Esophagus muscularis mucosa (tissue), 4 donors: ENCODE measurements around the gene PDS5A. TPM values are rescaled to one million over a fixed set of nuclear protein-coding genes. Genes with fewer than 3 reads are reported as not detected.
"Not testable (repeated sequence)": the region's sequence is repeated elsewhere in the genome, so short reads cannot be mapped to it uniquely, and the experiment has no call there.

Experiments used
- DNase-seq: peaks from one replicate; pipeline ENCODE4 v3.0.0-alpha.2; 2017; ENCODE audit errors: extremely low spot score
- H3K27ac ChIP-seq, 4 donors: fragments of 200-600 bp; sonication (generic); replicated peaks in 1 of 4; 1 replicate in 3 of 4; 2 replicates in 1 of 4; pipeline ENCODE4 v1.5.1; 2016 to 2019; ENCODE audit warnings: mild to moderate bottlenecking in 1 of 4
- H3K27me3 ChIP-seq, 4 donors: fragments of 200-600 bp; sonication (generic); one replicate each; pipeline versions ENCODE4 v1.5.1 to v1.6.0; 2016 to 2019
- H3K36me3 ChIP-seq, 4 donors: fragments of 200-600 bp; sonication (generic); one replicate each; pipeline ENCODE4 v1.5.1; 2016 to 2019
- H3K4me1 ChIP-seq, 4 donors: fragments of 200-600 bp; sonication (generic); one replicate each; pipeline ENCODE4 v1.5.1; 2016 to 2019
- H3K4me3 ChIP-seq, 4 donors: fragments of 200-600 bp; sonication (generic); 1 replicate in 2 of 4; 2 replicates in 2 of 4; pipeline ENCODE4 v1.5.1; 2016 to 2019; ENCODE audit warnings: mild to moderate bottlenecking in 4 of 4, moderate library complexity in 1 of 4
- H3K9me3 ChIP-seq, 4 donors: fragments of 200-600 bp; sonication (generic); 1 replicate in 3 of 4; 2 replicates in 1 of 4; pipeline ENCODE4 v1.5.1; 2016 to 2019
- EP300 ChIP-seq: sonication (generic); formaldehyde crosslinking; IDR thresholded peaks from one replicate; pipeline ENCODE4 v1.6.1; 2017; ENCODE audit warnings: antibody characterized with exemption
- POLR2A ChIP-seq: fragments of 450-650 bp; IDR thresholded peaks from one replicate; pipeline ENCODE4 v1.6.1; 2017; ENCODE audit warnings: antibody characterized with exemption, moderate library complexity, mild to moderate bottlenecking, low read depth
- POLR2AphosphoS5 ChIP-seq, 2 donors: sonication (generic); formaldehyde crosslinking; IDR thresholded peaks; one replicate each; pipeline ENCODE4 v1.6.1; 2017; ENCODE audit warnings: antibody characterized with exemption in 2 of 2
- WGBS: methylation state at CpG from one replicate; pipeline ENCODE4 v1.1.5; 2018; 5-methylcytosine and 5-hydroxymethylcytosine counted together
- intact Hi-C: fragments of 100-400 bp; cut with DNase I; formaldehyde crosslinking; loops from one replicate; pipeline ENCODE4 v1.15.1; 2023
- total RNA-seq, 4 donors: library from RNA; depleted of rRNA; stranded (reverse); fragments of >200 nt; gene quantifications; one replicate each; pipeline versions ENCODE4 v1.1.0 to v1.2.1, GENCODE V29; 2016
- TF ChIP-seq, protein P1 (sequence below), 3 experiments: fragments of 200-600 bp in 2 of 3; fragments of 450-650 bp in 1 of 3; sonication (generic) in 2 of 3; IDR thresholded peaks; one replicate each; pipeline ENCODE4 v1.5.1; 2017 to 2019; ENCODE audit warnings: antibody characterized with exemption in 3 of 3, mild to moderate bottlenecking in 2 of 3, moderate library complexity in 1 of 3

PDS5A gene
- total RNA-seq, 4 donors from 2014 or later = 48.2 to 56.1 (median 51.3) TPM

DNA sequence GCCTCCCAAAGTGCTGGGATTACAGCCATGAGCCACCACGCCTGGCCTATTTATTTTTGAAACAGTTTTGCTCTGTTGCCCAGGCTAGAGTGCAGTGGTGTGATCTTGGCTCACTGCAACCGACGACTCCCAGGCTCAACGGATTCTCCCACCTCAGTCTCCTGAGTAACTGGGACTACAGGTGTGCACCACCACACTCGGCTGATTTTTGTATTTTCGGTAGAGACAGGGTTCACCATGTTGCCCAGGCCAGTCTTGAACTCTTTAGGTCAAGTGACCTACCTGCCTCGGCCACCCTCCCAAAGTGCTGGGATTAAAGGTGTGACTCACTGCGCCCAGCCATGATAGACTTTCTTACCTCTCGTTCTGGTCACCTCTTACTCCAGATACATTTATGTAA, 155.8 kb downstream of the PDS5A start:
- intact Hi-C loops = loop anchor here (10.0 kb wide), 1 partner anchor 127 kb away; the partner anchor contains the start of gene UBE2K
- no peak for DNase-seq
- H3K4me3 ChIP-seq = no peak overlapping the region
- H3K9me3 ChIP-seq = no peaks in the 10 kb centered on the region
- TF ChIP-seq, protein P1, sequence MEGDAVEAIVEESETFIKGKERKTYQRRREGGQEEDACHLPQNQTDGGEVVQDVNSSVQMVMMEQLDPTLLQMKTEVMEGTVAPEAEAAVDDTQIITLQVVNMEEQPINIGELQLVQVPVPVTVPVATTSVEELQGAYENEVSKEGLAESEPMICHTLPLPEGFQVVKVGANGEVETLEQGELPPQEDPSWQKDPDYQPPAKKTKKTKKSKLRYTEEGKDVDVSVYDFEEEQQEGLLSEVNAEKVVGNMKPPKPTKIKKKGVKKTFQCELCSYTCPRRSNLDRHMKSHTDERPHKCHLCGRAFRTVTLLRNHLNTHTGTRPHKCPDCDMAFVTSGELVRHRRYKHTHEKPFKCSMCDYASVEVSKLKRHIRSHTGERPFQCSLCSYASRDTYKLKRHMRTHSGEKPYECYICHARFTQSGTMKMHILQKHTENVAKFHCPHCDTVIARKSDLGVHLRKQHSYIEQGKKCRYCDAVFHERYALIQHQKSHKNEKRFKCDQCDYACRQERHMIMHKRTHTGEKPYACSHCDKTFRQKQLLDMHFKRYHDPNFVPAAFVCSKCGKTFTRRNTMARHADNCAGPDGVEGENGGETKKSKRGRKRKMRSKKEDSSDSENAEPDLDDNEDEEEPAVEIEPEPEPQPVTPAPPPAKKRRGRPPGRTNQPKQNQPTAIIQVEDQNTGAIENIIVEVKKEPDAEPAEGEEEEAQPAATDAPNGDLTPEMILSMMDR (IDR thresholded peaks at IDR 0.05) = no peak
- TF ChIP-seq EP300 (no peak), POLR2AphosphoS5 (IDR thresholded peaks at IDR 0.05) (no peak), POLR2A (no peak)
- no peaks in the 10 kb centered on the region for H3K27me3 ChIP-seq
- H3K36me3 ChIP-seq = peaks cover 2 to 32% (median 16%) of the 10 kb centered on the region in 4 donors
- 91% methylated on average over 9 of the region's 9 CpGs for WGBS
- H3K4me1 ChIP-seq = peaks cover 0 to 7% (median 2%) of the 10 kb centered on the region in 4 donors
- no peak overlapping the region for H3K27ac ChIP-seq

DNA sequence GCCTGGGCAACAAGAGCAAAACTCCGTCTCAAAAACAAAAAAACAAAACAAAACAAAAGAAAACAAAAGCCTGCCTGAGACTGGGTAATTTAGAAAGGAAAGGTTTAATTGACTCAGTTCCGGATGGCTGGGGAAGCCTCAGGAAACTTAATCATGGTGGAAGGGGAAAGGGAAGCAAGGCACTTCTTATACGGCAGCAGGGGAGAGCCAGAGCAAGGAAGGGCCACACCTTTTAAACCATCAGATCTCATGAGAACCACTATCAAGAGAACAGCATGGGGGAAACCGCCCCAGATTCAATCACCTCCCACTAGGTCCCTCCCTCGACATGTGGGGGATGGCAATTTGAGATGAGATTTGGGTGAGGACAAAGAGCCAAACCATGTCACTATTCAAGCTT, 157.5 kb downstream of the PDS5A start:
- Histone ChIP-seq H3K27me3 (no peaks in the 10 kb centered on the region), H3K9me3 (no peaks in the 10 kb centered on the region), H3K4me1 (peaks cover 0 to 10% (median 4%) of the 10 kb centered on the region in 4 donors), H3K4me3 (no peak overlapping the region), H3K36me3 (peaks cover 0 to 19% (median 9%) of the 10 kb centered on the region in 4 donors), H3K27ac (no peak overlapping the region)
- TF ChIP-seq, protein P1 (IDR thresholded peaks at IDR 0.05) = no peak
- no peak for TF ChIP-seq EP300
- TF ChIP-seq POLR2AphosphoS5 (IDR thresholded peaks at IDR 0.05) = no peak
- no peak for TF ChIP-seq POLR2A
- 69% methylated on average over 5 of the region's 5 CpGs for WGBS
- intact Hi-C loops = loop anchor here (10.0 kb wide), 1 partner anchor 125 kb away; the partner anchor contains the start of gene UBE2K
- DNase-seq = no peak

DNA sequence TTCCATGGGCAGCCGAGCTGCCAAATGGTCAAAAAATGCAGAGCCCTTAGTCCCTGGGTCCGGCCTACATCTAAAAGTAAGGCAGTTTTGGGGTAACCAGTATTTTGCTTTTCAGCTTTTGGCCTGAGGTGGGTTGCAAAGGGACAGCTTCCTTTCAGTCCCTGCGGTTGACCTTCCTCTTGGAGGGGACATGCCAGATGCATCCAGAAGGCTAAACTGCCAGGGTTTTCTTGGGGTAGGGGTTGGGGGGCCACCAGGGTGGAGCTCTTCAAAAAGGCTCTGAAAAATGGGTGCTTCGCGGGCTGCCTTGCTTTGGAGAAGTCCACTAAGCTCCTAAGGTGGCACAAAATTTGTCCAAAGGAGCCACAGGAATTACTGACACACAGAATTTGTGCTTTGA, 159.1 kb downstream of the PDS5A start:
- H3K4me3 ChIP-seq = no peak overlapping the region
- intact Hi-C loops = no loop called here
- no peak for DNase-seq
- no peaks in the 10 kb centered on the region for H3K9me3 ChIP-seq
- H3K4me1 ChIP-seq = peaks cover 0 to 10% (median 4%) of the 10 kb centered on the region in 4 donors
- 73% methylated on average over 4 of the region's 5 CpGs for WGBS
- H3K27ac ChIP-seq = no peak overlapping the region
- TF ChIP-seq EP300 (no peak), POLR2AphosphoS5 (IDR thresholded peaks at IDR 0.05) (no peak), POLR2A (no peak)
- TF ChIP-seq, protein P1 (IDR thresholded peaks at IDR 0.05) = no peak
- peaks cover 0 to 9% (median 4%) of the 10 kb centered on the region in 4 donors for H3K36me3 ChIP-seq
- no peaks in the 10 kb centered on the region for H3K27me3 ChIP-seq

DNA sequence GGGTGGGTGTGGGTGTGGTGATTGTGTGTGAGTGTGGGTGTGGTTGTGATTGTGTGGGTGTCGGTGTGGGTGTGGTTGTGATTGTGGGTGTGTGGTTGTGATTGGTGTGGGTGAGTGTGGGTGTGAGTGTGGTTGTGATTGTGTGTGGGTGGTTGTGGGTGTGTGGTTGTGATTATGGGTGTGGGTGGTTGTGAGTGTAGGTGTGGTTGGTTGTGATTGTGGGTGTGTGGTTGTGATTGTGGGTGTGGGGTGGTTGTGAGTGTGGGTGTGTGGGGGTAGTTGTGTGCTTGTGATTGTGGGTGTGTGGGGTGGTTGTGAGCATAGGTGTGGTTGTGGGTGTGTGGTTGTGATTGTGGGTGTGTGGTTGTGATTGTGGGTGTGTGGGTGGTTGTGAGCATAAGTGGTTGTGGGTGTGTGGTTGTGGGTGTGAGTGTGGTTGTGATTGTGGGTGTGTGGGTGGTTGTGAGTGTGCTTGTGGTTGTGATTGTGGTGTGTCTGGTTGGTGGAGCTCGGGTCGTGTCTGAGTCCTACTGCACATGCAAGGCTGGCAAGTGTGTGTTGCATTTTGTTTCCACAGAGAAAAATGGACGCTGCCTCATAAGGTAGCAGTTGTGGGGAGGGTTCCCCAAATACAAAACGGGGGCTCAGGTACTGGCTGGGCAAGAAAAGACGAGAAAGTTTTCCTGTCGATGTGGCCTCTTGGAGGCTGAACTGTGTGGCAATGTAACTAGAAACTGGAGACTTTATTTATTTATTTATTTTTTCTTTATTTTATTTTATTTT, 163.1 kb downstream of the PDS5A start:
- WGBS = 87% methylated on average over 7 of the region's 7 CpGs
- intact Hi-C loops = no loop called here
- Histone ChIP-seq H3K4me1 (peaks cover 0 to 7% (median 0%) of the 10 kb centered on the region in 4 donors), H3K27ac (no peak overlapping the region), H3K36me3 (no peaks in the 10 kb centered on the region), H3K9me3 (no peaks in the 10 kb centered on the region), H3K27me3 (no peaks in the 10 kb centered on the region), H3K4me3 (no peak overlapping the region)
- no peak for DNase-seq
- TF ChIP-seq POLR2AphosphoS5 (IDR thresholded peaks at IDR 0.05) (no peak), POLR2A (no peak), EP300 (no peak)
- TF ChIP-seq, protein P1 (IDR thresholded peaks at IDR 0.05) = no peak

DNA sequence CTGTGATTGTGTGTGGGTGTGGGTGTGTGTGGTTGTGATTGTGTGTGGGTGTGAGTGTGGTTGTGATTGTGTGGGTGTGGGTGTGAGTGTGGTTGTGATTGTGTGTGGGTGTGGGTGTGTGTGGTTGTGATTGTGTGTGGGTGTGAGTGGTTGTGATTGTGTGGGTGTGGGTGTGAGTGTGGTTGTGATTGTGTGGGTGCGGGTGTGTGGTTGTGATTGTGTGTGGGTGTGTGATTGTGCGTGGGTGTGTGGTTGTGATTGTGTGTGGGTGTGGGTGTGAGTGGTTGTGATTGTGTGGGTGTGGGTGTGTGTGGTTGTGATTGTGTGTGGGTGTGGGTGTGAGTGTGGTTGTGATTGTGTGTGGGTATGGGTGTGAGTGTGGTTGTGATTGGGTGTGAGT, 163.9 kb downstream of the PDS5A start:
- H3K4me1 ChIP-seq, H3K9me3 ChIP-seq, intact Hi-C loops, H3K36me3 ChIP-seq, H3K27me3 ChIP-seq, H3K27ac ChIP-seq, H3K4me3 ChIP-seq, DNase-seq: not testable (repeated sequence)
- 26% methylated on average over 2 of the region's 2 CpGs for WGBS

DNA sequence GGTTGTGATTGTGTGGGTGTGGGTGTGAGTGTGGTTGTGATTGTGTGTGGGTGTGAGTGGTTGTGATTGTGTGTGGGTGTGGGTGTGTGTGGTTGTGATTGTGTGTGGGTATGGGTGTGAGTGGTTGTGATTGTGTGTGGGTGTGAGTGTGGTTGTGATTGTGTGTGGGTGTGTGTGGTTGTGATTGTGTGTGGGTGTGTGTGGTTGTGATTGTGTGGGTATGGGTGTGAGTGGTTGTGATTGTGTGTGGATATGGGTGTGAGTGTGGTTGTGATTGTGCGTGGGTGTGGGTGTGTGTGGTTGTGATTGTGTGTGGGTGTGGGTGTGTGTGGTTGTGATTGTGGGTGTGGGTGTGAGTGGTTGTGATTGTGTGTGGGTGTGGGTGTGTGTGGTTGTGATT, 164.7 kb downstream of the PDS5A start:
- H3K36me3 ChIP-seq, intact Hi-C loops, H3K27me3 ChIP-seq, H3K9me3 ChIP-seq, H3K27ac ChIP-seq, H3K4me3 ChIP-seq, DNase-seq, H3K4me1 ChIP-seq: not testable (repeated sequence)
- 0% methylated on average over 1 of the region's 1 CpG for WGBS
